ENCODE measurements around the gene CANT1.

The CANT1 gene

GRCh38 chr17:79002291-79002690, 7.3 kb downstream of the CANT1 start:
- Histone ChIP-seq H3K23ac (ENCODE audit: low read length) (no peak overlapping the region), H3K36me3 (ENCODE audit: control insufficient read depth in 1 of 2, insufficient read depth in 2 of 2, low read length in 2 of 2) (peaks cover 30 to 42% of the 10 kb centered on the region in 2 experiments), H2BK12ac (ENCODE audit: low read length) (no peak overlapping the region), H3K9me3 (ENCODE audit: insufficient read depth, low read depth, low read length) (no peaks in the 10 kb centered on the region), H3K27me3 (ENCODE audit: insufficient read depth, low read length) (no peaks in the 10 kb centered on the region), H3K79me2 (ENCODE audit: control insufficient read depth, insufficient read depth, low read length, poor library complexity) (no peaks in the 10 kb centered on the region), H3K4me1 (ENCODE audit: control insufficient read depth in 1 of 2, insufficient read depth in 2 of 2, low read length in 2 of 2) (peaks cover 6 to 13% of the 10 kb centered on the region in 2 experiments), H4K12ac (ENCODE audit: low read depth, low read length) (no peak overlapping the region), H3K4me2 (ENCODE audit: low read length) (no peak overlapping the region), H4K8ac (ENCODE audit: low read depth, low read length) (no peak overlapping the region), H3K4ac (ENCODE audit: low read depth, low read length) (peak overlapping the region; percentile 3), H3K27ac (ENCODE audit: low read depth, low read length) (no peak overlapping the region), H4K91ac (ENCODE audit: low read depth, low read length) (no peak overlapping the region), H3K9ac (ENCODE audit: low read length) (no peak overlapping the region), H2BK5ac (ENCODE audit: low read depth, low read length, poor library complexity) (no peak overlapping the region), H3K14ac (ENCODE audit: low read length) (no peak overlapping the region), H3K18ac (ENCODE audit: low read length) (no peak overlapping the region), H3K79me1 (ENCODE audit: low read length) (no peaks in the 10 kb centered on the region), H2AK5ac (ENCODE audit: low read length) (no peak overlapping the region), H3K4me3 (ENCODE audit: low read depth, low read length) (no peak overlapping the region), H2BK120ac (ENCODE audit: insufficient read depth, low read length, poor library complexity) (no peak overlapping the region), H2AFZ (ENCODE audit: insufficient read depth, low read length, poor library complexity) (no peak overlapping the region)
- WGBS (ENCODE audit: extremely low coverage, insufficient coverage, insufficient read length), result no CpG with 5 or more reads among the region's 14 CpGs
- DNase-seq, result no peak

- Histone ChIP-seq H3K9ac (ENCODE audit: low read length) (no peak overlapping the region), H3K36me3 (ENCODE audit: control insufficient read depth in 1 of 2, insufficient read depth in 2 of 2, low read length in 2 of 2) (peaks cover 39 to 51% of the 10 kb centered on the region in 2 experiments), H4K12ac (ENCODE audit: low read depth, low read length) (no peak overlapping the region), H3K23ac (ENCODE audit: low read length) (no peak overlapping the region), H2AFZ (ENCODE audit: insufficient read depth, low read length, poor library complexity) (no peak overlapping the region), H3K4me1 (ENCODE audit: control insufficient read depth in 1 of 2, insufficient read depth in 2 of 2, low read length in 2 of 2) (peaks cover 6 to 12% of the 10 kb centered on the region in 2 experiments), H2BK120ac (ENCODE audit: insufficient read depth, low read length, poor library complexity) (no peak overlapping the region), H3K4me2 (ENCODE audit: low read length) (no peak overlapping the region), H3K18ac (ENCODE audit: low read length) (peak overlapping the region; percentile 60), H2AK5ac (ENCODE audit: low read length) (no peak overlapping the region), H3K4me3 (ENCODE audit: low read depth, low read length) (no peak overlapping the region), H3K27me3 (ENCODE audit: insufficient read depth, low read length) (no peaks in the 10 kb centered on the region), H2BK5ac (ENCODE audit: low read depth, low read length, poor library complexity) (no peak overlapping the region), H3K79me2 (ENCODE audit: control insufficient read depth, insufficient read depth, low read length, poor library complexity) (no peaks in the 10 kb centered on the region), H3K79me1 (ENCODE audit: low read length) (no peaks in the 10 kb centered on the region), H3K27ac (ENCODE audit: low read depth, low read length) (no peak overlapping the region), H3K9me3 (ENCODE audit: insufficient read depth, low read depth, low read length) (no peaks in the 10 kb centered on the region), H4K8ac (ENCODE audit: low read depth, low read length) (no peak overlapping the region), H4K91ac (ENCODE audit: low read depth, low read length) (no peak overlapping the region), H3K14ac (ENCODE audit: low read length) (no peak overlapping the region), H3K4ac (ENCODE audit: low read depth, low read length) (no peak overlapping the region), H2BK12ac (ENCODE audit: low read length) (no peak overlapping the region)
- no CpG with 5 or more reads among the region's 19 CpGs for WGBS (ENCODE audit: extremely low coverage, insufficient coverage, insufficient read length)
- no peak for DNase-seq
These were observed 8.2 kb downstream of the CANT1 start for GRCh38 chr17:79001190-79002020.

- no peak overlapping the region for H3K23ac ChIP-seq (ENCODE audit: low read length)
- no peak overlapping the region for H2BK5ac ChIP-seq (ENCODE audit: low read depth, low read length, poor library complexity)
- H3K14ac ChIP-seq (ENCODE audit: low read length), result no peak overlapping the region
- peaks cover 46 to 59% of the 10 kb centered on the region in 2 experiments for H3K36me3 ChIP-seq (ENCODE audit: control insufficient read depth in 1 of 2, insufficient read depth in 2 of 2, low read length in 2 of 2)
- no peak overlapping the region for H4K8ac ChIP-seq (ENCODE audit: low read depth, low read length)
- H3K4me2 ChIP-seq (ENCODE audit: low read length), result no peak overlapping the region
- no peak overlapping the region for H3K9ac ChIP-seq (ENCODE audit: low read length)
- H3K18ac ChIP-seq (ENCODE audit: low read length), result peak overlapping the region; percentile 33
- H2AK5ac ChIP-seq (ENCODE audit: low read length), result no peak overlapping the region
- no peak overlapping the region for H3K27ac ChIP-seq (ENCODE audit: low read depth, low read length)
- no peak overlapping the region for H2BK12ac ChIP-seq (ENCODE audit: low read length)
- no peaks in the 10 kb centered on the region for H3K79me1 ChIP-seq (ENCODE audit: low read length)
- H3K4me3 ChIP-seq (ENCODE audit: low read depth, low read length), result peak overlapping the region; percentile 29
- H3K4me1 ChIP-seq (ENCODE audit: control insufficient read depth in 1 of 2, insufficient read depth in 2 of 2, low read length in 2 of 2), result peaks cover 3 to 5% of the 10 kb centered on the region in 2 experiments
- H2BK120ac ChIP-seq (ENCODE audit: insufficient read depth, low read length, poor library complexity), result no peak overlapping the region
- H4K12ac ChIP-seq (ENCODE audit: low read depth, low read length), result no peak overlapping the region
- no peak overlapping the region for H2AFZ ChIP-seq (ENCODE audit: insufficient read depth, low read length, poor library complexity)
- no CpG with 5 or more reads among the region's 25 CpGs for WGBS (ENCODE audit: extremely low coverage, insufficient coverage, insufficient read length)
- no peaks in the 10 kb centered on the region for H3K79me2 ChIP-seq (ENCODE audit: control insufficient read depth, insufficient read depth, low read length, poor library complexity)
- no peaks in the 10 kb centered on the region for H3K9me3 ChIP-seq (ENCODE audit: insufficient read depth, low read depth, low read length)
- no peak overlapping the region for H4K91ac ChIP-seq (ENCODE audit: low read depth, low read length)
- no peak overlapping the region for H3K4ac ChIP-seq (ENCODE audit: low read depth, low read length)
- no peaks in the 10 kb centered on the region for H3K27me3 ChIP-seq (ENCODE audit: insufficient read depth, low read length)
- DNase-seq, result no peak
These were observed 9.0 kb downstream of the CANT1 start for GRCh38 chr17:79000396-79001189.

- no peak overlapping the region for H4K8ac ChIP-seq (ENCODE audit: low read depth, low read length)
- H4K12ac ChIP-seq (ENCODE audit: low read depth, low read length), result no peak overlapping the region
- H3K9ac ChIP-seq (ENCODE audit: low read length), result no peak overlapping the region
- WGBS (ENCODE audit: extremely low coverage, insufficient coverage, insufficient read length), result no CpG with 5 or more reads among the region's 12 CpGs
- H3K18ac ChIP-seq (ENCODE audit: low read length), result no peak overlapping the region
- no peaks in the 10 kb centered on the region for H3K9me3 ChIP-seq (ENCODE audit: insufficient read depth, low read depth, low read length)
- H3K4ac ChIP-seq (ENCODE audit: low read depth, low read length), result no peak overlapping the region
- no peak overlapping the region for H2BK12ac ChIP-seq (ENCODE audit: low read length)
- H3K27me3 ChIP-seq (ENCODE audit: insufficient read depth, low read length), result no peaks in the 10 kb centered on the region
- H2BK120ac ChIP-seq (ENCODE audit: insufficient read depth, low read length, poor library complexity), result no peak overlapping the region
- DNase-seq, result no peak
- H2AK5ac ChIP-seq (ENCODE audit: low read length), result no peak overlapping the region
- H3K27ac ChIP-seq (ENCODE audit: low read depth, low read length), result no peak overlapping the region
- no peak overlapping the region for H4K91ac ChIP-seq (ENCODE audit: low read depth, low read length)
- no peak overlapping the region for H3K14ac ChIP-seq (ENCODE audit: low read length)
- H3K23ac ChIP-seq (ENCODE audit: low read length), result no peak overlapping the region
- no peaks in the 10 kb centered on the region for H3K79me1 ChIP-seq (ENCODE audit: low read length)
- H3K4me2 ChIP-seq (ENCODE audit: low read length), result no peak overlapping the region
- H3K79me2 ChIP-seq (ENCODE audit: control insufficient read depth, insufficient read depth, low read length, poor library complexity), result no peaks in the 10 kb centered on the region
- no peaks in the 10 kb centered on the region for H3K4me1 ChIP-seq (ENCODE audit: control insufficient read depth in 1 of 2, insufficient read depth in 2 of 2, low read length in 2 of 2)
- H3K4me3 ChIP-seq (ENCODE audit: low read depth, low read length), result no peak overlapping the region
- no peak overlapping the region for H2BK5ac ChIP-seq (ENCODE audit: low read depth, low read length, poor library complexity)
- no peak overlapping the region for H2AFZ ChIP-seq (ENCODE audit: insufficient read depth, low read length, poor library complexity)
- H3K36me3 ChIP-seq (ENCODE audit: control insufficient read depth in 1 of 2, insufficient read depth in 2 of 2, low read length in 2 of 2), result peaks cover 51 to 64% of the 10 kb centered on the region in 2 experiments
These were observed 9.6 kb downstream of the CANT1 start for GRCh38 chr17:78999947-79000395.
